Thyroid gland (tissue), 4 donors: Measurements from ENCODE around the gene XG. TPM values are rescaled to one million over a fixed set of nuclear protein-coding genes. Genes with fewer than 3 reads are reported as not detected.
"Not testable (repeated sequence)": the region's sequence is repeated elsewhere in the genome, so short reads cannot be mapped to it uniquely, and the experiment has no call there.

Experiments used
- DNase-seq, 2 donors: peaks; one replicate each; pipeline ENCODE4 v3.0.0-alpha.2; 2019
- H3K27ac ChIP-seq, 3 donors: fragments of 200-600 bp; sonication (generic); 1 replicate in 2 of 3; 2 replicates in 1 of 3; pipeline ENCODE4 v1.5.1; 2016 to 2019; ENCODE audit warnings: mild to moderate bottlenecking in 1 of 3, moderate library complexity in 1 of 3
- H3K27me3 ChIP-seq: fragments of 200-600 bp; sonication (generic); one replicate; pipeline ENCODE4 v1.5.1; 2019
- H3K36me3 ChIP-seq, 2 donors: fragments of 200-600 bp; sonication (generic); one replicate each; pipeline ENCODE4 v1.5.1; 2016 to 2019
- H3K4me1 ChIP-seq, 2 donors: fragments of 200-600 bp; sonication (generic); one replicate each; pipeline ENCODE4 v1.5.1; 2017 to 2019
- H3K4me3 ChIP-seq, 3 donors: fragments of 200-600 bp; sonication (generic); replicated peaks in 1 of 3; 1 replicate in 2 of 3; 2 replicates in 1 of 3; pipeline ENCODE4 v1.5.1; 2016; ENCODE audit warnings: mild to moderate bottlenecking in 1 of 3
- H3K9me3 ChIP-seq: fragments of 200-600 bp; sonication (generic); one replicate; pipeline ENCODE4 v1.5.1; 2017
- CTCF ChIP-seq, 6 experiments: fragments of 200-600 bp in 3 of 6; fragments of 450-650 bp in 3 of 6; sonication (generic) in 3 of 6; IDR thresholded peaks; one replicate each; pipeline ENCODE4 v1.5.1; 2016 to 2019; ENCODE audit warnings: antibody characterized with exemption in 6 of 6, mild to moderate bottlenecking in 2 of 6, inconsistent platforms in 1 of 6, moderate library complexity in 1 of 6
- POLR2A ChIP-seq, 2 donors: fragments of 450-650 bp; IDR thresholded peaks; one replicate each; pipeline ENCODE4 v1.6.1; 2017; ENCODE audit warnings: antibody characterized with exemption in 2 of 2, mild to moderate bottlenecking in 2 of 2, moderate library complexity in 1 of 2
- WGBS, 2 donors: methylation state at CpG; one replicate each; pipeline ENCODE4 v1.1.5; 2017; 5-methylcytosine and 5-hydroxymethylcytosine counted together
- intact Hi-C: fragments of 100-400 bp; cut with DNase I; formaldehyde crosslinking; loops from one replicate; pipeline ENCODE4 v1.15.1; 2023
- total RNA-seq, 4 donors: library from RNA; depleted of rRNA; stranded (reverse); fragments of >200 nt; gene quantifications; one replicate each; pipeline ENCODE4 v1.2.3, GENCODE V29; 2016

The XG gene
- total RNA-seq, 4 donors from 2014 or later: 0.68 to 4.7 (median 2.4) TPM

DNA sequence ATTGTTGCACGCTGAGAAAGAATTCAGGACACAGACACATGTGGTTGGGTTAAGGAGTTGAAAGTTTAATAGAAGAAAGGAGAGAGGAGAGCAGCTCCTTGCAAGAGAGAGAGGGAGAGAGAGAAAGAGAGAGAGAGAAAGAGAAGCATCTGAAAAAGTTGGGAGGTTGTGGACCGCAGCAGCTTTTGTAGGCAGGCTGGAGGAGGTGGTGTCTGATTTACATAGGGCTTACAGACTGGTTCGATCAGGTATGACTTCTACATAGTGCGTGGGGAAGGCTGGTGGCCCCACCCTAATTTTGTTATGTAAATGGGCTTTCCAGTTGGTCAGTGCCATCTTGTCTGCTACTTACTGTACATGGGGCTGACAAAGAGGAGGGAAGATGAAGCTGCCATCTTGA, 49.4 kb downstream of the XG start:
- Histone ChIP-seq H3K27ac (no peak overlapping the region), H3K9me3 (no peaks in the 10 kb centered on the region), H3K4me1 (no peaks in the 10 kb centered on the region), H3K36me3 (no peaks in the 10 kb centered on the region), H3K4me3 (no peak overlapping the region), H3K27me3 (no peaks in the 10 kb centered on the region)
- WGBS, 2 donors: 85 to 89% methylated on average over 4 of the region's 4 CpGs
- DNase-seq: no peak
- TF ChIP-seq POLR2A (IDR thresholded peaks at IDR 0.05): no peak
- TF ChIP-seq CTCF (IDR thresholded peaks at IDR 0.05): no peak
- intact Hi-C loops: no loop called here

DNA sequence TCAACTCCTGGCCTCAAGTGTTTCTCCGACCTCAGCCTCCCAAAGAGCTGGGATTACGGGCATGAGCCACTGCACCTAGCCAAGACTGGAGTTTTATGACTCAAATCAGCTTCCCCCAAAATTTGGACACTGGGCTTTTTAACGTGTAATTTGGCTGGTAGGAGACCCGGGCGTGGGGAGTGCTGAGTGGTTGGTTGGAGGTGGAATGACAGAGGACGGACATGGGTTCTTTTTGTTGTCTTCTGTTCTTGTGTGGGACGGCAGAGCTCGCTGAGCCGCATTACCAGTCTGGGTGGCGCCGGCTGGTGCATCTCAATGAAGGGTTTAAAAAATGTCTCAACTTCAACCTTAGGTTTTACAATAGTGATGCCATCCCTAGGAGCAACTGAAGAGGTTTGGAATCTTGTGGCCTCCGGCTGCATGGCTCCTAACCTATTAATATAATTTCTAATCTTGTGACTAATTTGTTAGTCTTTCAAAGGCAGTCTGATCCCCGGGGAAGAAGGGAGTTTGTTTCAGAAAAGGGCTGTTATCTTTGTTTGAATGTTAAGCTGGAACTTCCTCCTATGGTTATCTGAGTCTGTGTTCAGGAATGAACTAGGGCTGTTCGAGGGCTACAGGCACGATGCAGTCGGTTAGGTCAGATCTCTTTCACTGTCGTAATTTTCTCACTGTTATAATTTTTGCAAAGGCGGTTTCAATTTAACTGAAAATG, 50.7 kb downstream of the XG start:
- H3K4me3 ChIP-seq, intact Hi-C loops, H3K4me1 ChIP-seq, H3K9me3 ChIP-seq, DNase-seq, H3K36me3 ChIP-seq, H3K27me3 ChIP-seq, H3K27ac ChIP-seq: not testable (repeated sequence)
- WGBS, 2 donors: 71 to 78% methylated on average over 7 to 17 of the region's 18 CpGs

DNA sequence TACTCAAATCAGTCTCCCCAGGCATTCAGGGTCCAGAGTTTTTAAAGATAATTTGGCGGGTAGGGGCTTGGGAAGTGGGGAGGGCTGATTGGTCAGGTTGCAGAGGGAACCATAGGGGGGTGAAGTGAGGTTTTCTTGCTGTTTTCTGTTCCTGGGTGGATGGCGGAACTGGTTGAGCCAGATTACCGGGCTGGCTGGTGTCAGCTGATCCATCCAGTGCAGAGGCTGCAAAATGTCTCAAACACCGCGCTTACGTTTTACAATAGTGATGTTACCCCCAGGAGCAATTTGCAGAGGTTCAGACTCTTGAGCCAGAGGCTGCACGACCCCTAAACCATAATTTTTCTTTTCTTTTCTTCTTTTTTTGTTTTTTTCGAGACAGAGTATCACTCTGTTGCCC, 51.6 kb downstream of the XG start:
- H3K9me3 ChIP-seq, H3K36me3 ChIP-seq, H3K27me3 ChIP-seq, DNase-seq, H3K27ac ChIP-seq, H3K4me1 ChIP-seq, H3K4me3 ChIP-seq, intact Hi-C loops: not testable (repeated sequence)
- WGBS, 2 donors: 39 to 48% methylated on average over 6 to 8 of the region's 8 CpGs

- DNase-seq, H3K27ac ChIP-seq, H3K4me3 ChIP-seq, H3K36me3 ChIP-seq, H3K27me3 ChIP-seq, H3K9me3 ChIP-seq, H3K4me1 ChIP-seq, intact Hi-C loops: not testable (repeated sequence)
- WGBS, 2 donors: 79 to 91% methylated on average over 4 to 12 of the region's 18 CpGs
Measured at GRCh38 chrX:2804106-2804843, 52.4 kb downstream of the XG start.

- not testable (repeated sequence) for H3K4me1 ChIP-seq, H3K27ac ChIP-seq
Measured at GRCh38 chrX:2804858-2805257, 53.0 kb downstream of the XG start.

DNA sequence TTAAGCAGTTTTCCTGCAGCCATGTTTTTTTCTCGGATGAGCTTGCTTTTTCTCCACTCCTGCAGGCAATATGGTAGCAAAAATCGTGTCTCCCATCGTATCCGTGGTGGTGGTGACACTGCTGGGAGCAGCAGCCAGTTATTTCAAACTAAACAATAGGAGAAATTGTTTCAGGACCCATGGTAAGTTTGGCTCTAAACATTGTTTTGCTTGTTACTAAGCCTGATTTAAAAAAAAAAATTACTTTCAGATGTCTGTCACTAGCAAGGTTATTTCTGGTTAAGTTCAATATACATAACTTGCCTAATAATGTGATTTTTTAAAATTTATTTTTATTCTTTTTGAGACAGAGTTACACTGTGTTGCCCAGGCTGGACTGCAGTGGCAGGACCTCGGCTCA, 59.4 kb downstream of the XG start:
- no peak for DNase-seq
- WGBS, 2 donors: 84 to 90% methylated on average over 5 of the region's 5 CpGs
- H3K27ac ChIP-seq: no peak overlapping the region
- H3K4me3 ChIP-seq: no peak overlapping the region
- TF ChIP-seq CTCF (IDR thresholded peaks at IDR 0.05) (no peak), POLR2A (IDR thresholded peaks at IDR 0.05) (no peak)
- no peaks in the 10 kb centered on the region for H3K36me3 ChIP-seq
- H3K27me3 ChIP-seq: no peaks in the 10 kb centered on the region
- H3K4me1 ChIP-seq: no peaks in the 10 kb centered on the region
- H3K9me3 ChIP-seq: no peaks in the 10 kb centered on the region
- intact Hi-C loops: loop anchor here (10.0 kb wide), 1 partner anchor 166 kb away; no protein-coding TSS in a partner anchor

More at GRCh38 chrX:2804858-2805257, 53.0 kb downstream of the XG start:
- H3K27me3 ChIP-seq, intact Hi-C loops, H3K4me3 ChIP-seq, H3K9me3 ChIP-seq, H3K36me3 ChIP-seq: not testable (repeated sequence)
- peak in 1 of 2 donors; percentile 2 for DNase-seq
- 71% methylated on average over 10 of the region's 20 CpGs; no CpG with 5 or more reads in 1 of the 2 donors for WGBS, 2 donors
